HCT116 (cell line): ENCODE data around the gene CFAP43.

ENCODE experiments used
- ATF3 ChIP-seq: IDR thresholded peaks from 2 replicates; pipeline ENCODE4 v1.6.1; 2012
- CTCF ChIP-seq, 3 experiments: fragments of 200-600 bp in 1 of 3; sonication (generic) in 1 of 3; IDR thresholded peaks in 2 of 3; conservative IDR thresholded peaks in 1 of 3; 2 replicates each; pipeline ENCODE4 v1.5.1; 2012 to 2017; ENCODE audit warnings: low read depth in 2 of 3, low read length in 2 of 3, antibody characterized with exemption in 1 of 3, borderline replicate concordance in 1 of 3, control low read depth in 1 of 3, mild to moderate bottlenecking in 1 of 3, mixed read lengths in 1 of 3, mixed run types in 1 of 3, moderate library complexity in 1 of 3; ENCODE audit not compliant: insufficient read depth in 1 of 3
- EZH2 ChIP-seq: fragments of 200-600 bp; sonication (generic); IDR thresholded peaks from 2 replicates; pipeline ENCODE4 v1.6.1; 2017; ENCODE audit warnings: antibody characterized with exemption, mixed run types
- EZH2phosphoT487 ChIP-seq: fragments of 200-600 bp; IDR thresholded peaks from 2 replicates; pipeline ENCODE4 v1.6.1; 2018; ENCODE audit warnings: antibody characterized with exemption, borderline replicate concordance
- JUND ChIP-seq: IDR thresholded peaks from 2 replicates; pipeline ENCODE4 v1.6.1; 2012
- POLR2A ChIP-seq: IDR thresholded peaks from 2 replicates; pipeline ENCODE4 v1.7.0; 2011; ENCODE audit warnings: borderline replicate concordance; ENCODE audit not compliant: insufficient read depth, insufficient read length; ENCODE audit errors: extremely low read depth
- POLR2AphosphoS5 ChIP-seq: IDR thresholded peaks from 2 replicates; pipeline ENCODE4 v1.6.1; 2011; ENCODE audit warnings: mild to moderate bottlenecking, low read depth, low read length, moderate library complexity
- SP1 ChIP-seq: IDR thresholded peaks from 2 replicates; pipeline ENCODE4 v1.6.1; 2012; ENCODE audit warnings: low read depth
- YY1 ChIP-seq: IDR thresholded peaks from 2 replicates; pipeline ENCODE4 v1.6.1; 2011; ENCODE audit warnings: low read length, low read depth, moderate library complexity, mild to moderate bottlenecking; ENCODE audit not compliant: insufficient replicate concordance; ENCODE audit errors: extremely low read depth
- ZFX ChIP-seq: fragments of 450-650 bp; IDR thresholded peaks from 2 replicates; pipeline ENCODE4 v1.6.1; 2017
- ZNF274 ChIP-seq: fragments of 200-500 bp; sonication (Bioruptor generic); IDR thresholded peaks from 2 replicates; pipeline ENCODE4 v1.6.1; 2014; ENCODE audit warnings: mild to moderate bottlenecking, low read depth, low read length, inconsistent platforms

DNA sequence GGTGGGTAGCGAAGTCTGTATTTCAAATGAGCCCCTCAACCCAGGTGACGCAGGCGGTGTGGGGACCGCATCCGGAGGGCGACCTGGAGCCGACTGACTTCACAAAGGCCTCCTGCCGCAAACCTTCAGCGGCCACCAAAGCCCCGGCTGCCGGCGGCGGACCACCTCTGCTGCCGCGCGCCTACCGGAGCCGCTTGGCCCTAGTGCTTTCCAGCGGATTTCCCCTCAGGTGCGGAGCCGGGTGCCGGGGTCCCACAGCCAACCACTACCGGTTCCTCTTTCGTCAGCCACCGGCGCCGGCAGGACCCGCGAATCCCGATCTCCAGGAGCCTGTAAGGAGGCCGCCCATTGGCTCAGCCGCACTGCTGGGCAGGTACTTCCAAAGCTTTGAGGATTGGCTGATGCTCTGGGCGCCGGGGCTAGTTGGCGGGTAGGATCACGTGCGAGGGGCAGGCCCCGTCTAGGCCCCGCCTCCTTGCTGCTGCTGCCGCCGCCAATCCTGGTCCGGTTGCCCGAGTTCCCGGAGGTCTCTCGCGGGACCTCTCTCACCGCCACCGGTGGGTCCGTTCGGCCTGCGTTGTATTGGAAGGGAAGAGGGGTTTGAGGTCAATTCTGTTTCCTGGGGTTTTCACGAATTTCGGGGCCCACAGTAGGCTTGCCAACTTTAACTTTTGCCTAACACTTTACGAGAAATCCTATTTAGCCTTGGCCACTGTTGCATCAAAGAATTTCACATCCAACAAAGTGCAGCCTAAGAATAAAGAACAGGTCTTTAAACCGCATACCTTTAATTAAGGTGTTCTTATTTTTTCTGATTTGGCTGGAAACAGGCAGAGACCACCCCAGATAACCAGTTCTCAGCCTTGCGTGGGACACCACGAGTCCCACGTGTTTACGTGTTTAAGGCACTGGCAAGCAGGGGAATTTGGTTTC, 36.8 kb upstream of the CFAP43 start, which contains the start of gene GSTO2:
- TF ChIP-seq ZFX: peak; percentile 77
- no peak for TF ChIP-seq SP1
- peak; percentile 70 for TF ChIP-seq YY1
- TF ChIP-seq CTCF (IDR thresholded peaks at IDR 0.05 in 2 of 3, conservative IDR thresholded peaks at IDR 0.05 in 1 of 3; ENCODE audit: borderline replicate concordance in 1 of 3, insufficient read depth in 1 of 3, low read depth in 2 of 3, low read length in 2 of 3): no peak
- no peak for TF ChIP-seq ATF3
- TF ChIP-seq POLR2AphosphoS5: peak; percentile 98
- no peak for TF ChIP-seq EZH2
- no peak for TF ChIP-seq ZNF274
- TF ChIP-seq JUND: no peak
- no peak for TF ChIP-seq EZH2phosphoT487
- peak; percentile 94 for TF ChIP-seq POLR2A
